ENCODE data around the gene NEURL1B. TPM values are rescaled to one million over a fixed set of nuclear protein-coding genes. Genes with fewer than 3 reads are reported as not detected.
A peak's percentile ranks its signal among the peaks of the same experiment; 100 is the strongest.

The NEURL1B gene
- total and polyA plus RNA-seq, 10 donors = 0.26 to 2.5 (median 1.2) TPM

GRCh38 chr5:172690258-172691075, 49.4 kb downstream of the NEURL1B start:
- intact Hi-C loops (cut with DNase I; ENCODE audit: low total_unique reads) = no loop called here
- H3K4me1 ChIP-seq = peaks cover 0 to 23% (median 9%) of the 10 kb centered on the region in 6 donors
- H3K36me3 ChIP-seq = no peaks in the 10 kb centered on the region
- 87 to 92% (median 91%) methylated on average over 16 to 24 of the region's 24 CpGs for WGBS, 5 donors
- peak; percentile 54 for DNase-seq
- no peak for TF ChIP-seq POLR2A (IDR thresholded peaks at IDR 0.05)
- no peak for TF ChIP-seq POLR2AphosphoS5 (IDR thresholded peaks at IDR 0.05)
- TF ChIP-seq, protein P1, sequence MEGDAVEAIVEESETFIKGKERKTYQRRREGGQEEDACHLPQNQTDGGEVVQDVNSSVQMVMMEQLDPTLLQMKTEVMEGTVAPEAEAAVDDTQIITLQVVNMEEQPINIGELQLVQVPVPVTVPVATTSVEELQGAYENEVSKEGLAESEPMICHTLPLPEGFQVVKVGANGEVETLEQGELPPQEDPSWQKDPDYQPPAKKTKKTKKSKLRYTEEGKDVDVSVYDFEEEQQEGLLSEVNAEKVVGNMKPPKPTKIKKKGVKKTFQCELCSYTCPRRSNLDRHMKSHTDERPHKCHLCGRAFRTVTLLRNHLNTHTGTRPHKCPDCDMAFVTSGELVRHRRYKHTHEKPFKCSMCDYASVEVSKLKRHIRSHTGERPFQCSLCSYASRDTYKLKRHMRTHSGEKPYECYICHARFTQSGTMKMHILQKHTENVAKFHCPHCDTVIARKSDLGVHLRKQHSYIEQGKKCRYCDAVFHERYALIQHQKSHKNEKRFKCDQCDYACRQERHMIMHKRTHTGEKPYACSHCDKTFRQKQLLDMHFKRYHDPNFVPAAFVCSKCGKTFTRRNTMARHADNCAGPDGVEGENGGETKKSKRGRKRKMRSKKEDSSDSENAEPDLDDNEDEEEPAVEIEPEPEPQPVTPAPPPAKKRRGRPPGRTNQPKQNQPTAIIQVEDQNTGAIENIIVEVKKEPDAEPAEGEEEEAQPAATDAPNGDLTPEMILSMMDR (IDR thresholded peaks at IDR 0.05 in 8 of 11, conservative IDR thresholded peaks at IDR 0.05 in 3 of 11) = no peak
- no peaks in the 10 kb centered on the region for H3K9me3 ChIP-seq
- H3K4me3 ChIP-seq = no peak overlapping the region
- no peak overlapping the region for H3K27ac ChIP-seq
- H3K27me3 ChIP-seq (replicated peaks in 1 of 7) = no peaks in the 10 kb centered on the region

- no peak for TF ChIP-seq POLR2A (IDR thresholded peaks at IDR 0.05)
- TF ChIP-seq, protein P1 (IDR thresholded peaks at IDR 0.05 in 8 of 11, conservative IDR thresholded peaks at IDR 0.05 in 3 of 11) = no peak
- TF ChIP-seq POLR2AphosphoS5 (IDR thresholded peaks at IDR 0.05) = no peak
- Histone ChIP-seq H3K36me3 (no peaks in the 10 kb centered on the region), H3K27ac (no peak overlapping the region), H3K9me3 (no peaks in the 10 kb centered on the region), H3K27me3 (replicated peaks in 1 of 7) (no peaks in the 10 kb centered on the region), H3K4me1 (peaks cover 0 to 29% (median 15%) of the 10 kb centered on the region in 6 donors), H3K4me3 (no peak overlapping the region)
- intact Hi-C loops (cut with DNase I; ENCODE audit: low total_unique reads) = no loop called here
- DNase-seq = peak; percentile 66
- 90 to 97% (median 95%) methylated on average over 6 to 7 of the region's 7 CpGs for WGBS, 5 donors
Observed at GRCh38 chr5:172691886-172692285, 50.8 kb downstream of the NEURL1B start.

- no peak for TF ChIP-seq POLR2A (IDR thresholded peaks at IDR 0.05)
- TF ChIP-seq, protein P1 (IDR thresholded peaks at IDR 0.05 in 8 of 11, conservative IDR thresholded peaks at IDR 0.05 in 3 of 11) = no peak
- TF ChIP-seq POLR2AphosphoS5 (IDR thresholded peaks at IDR 0.05) = no peak
- H3K27ac ChIP-seq = no peak overlapping the region
- H3K36me3 ChIP-seq = no peaks in the 10 kb centered on the region
- H3K4me3 ChIP-seq = no peak overlapping the region
- peaks cover under 1 to 34% (median 20%) of the 10 kb centered on the region in 6 donors for H3K4me1 ChIP-seq
- H3K9me3 ChIP-seq = no peaks in the 10 kb centered on the region
- H3K27me3 ChIP-seq (replicated peaks in 1 of 7) = no peaks in the 10 kb centered on the region
- intact Hi-C loops (cut with DNase I; ENCODE audit: low total_unique reads) = no loop called here
- 76 to 87% (median 82%) methylated on average over 5 to 6 of the region's 6 CpGs for WGBS, 5 donors
- peak; percentile 30 for DNase-seq
Observed at GRCh38 chr5:172692451-172692850, 51.4 kb downstream of the NEURL1B start.

- no peak overlapping the region for H3K4me3 ChIP-seq
- TF ChIP-seq, protein P1 (IDR thresholded peaks at IDR 0.05 in 8 of 11, conservative IDR thresholded peaks at IDR 0.05 in 3 of 11) = no peak
- TF ChIP-seq POLR2A (IDR thresholded peaks at IDR 0.05) = no peak
- TF ChIP-seq POLR2AphosphoS5 (IDR thresholded peaks at IDR 0.05) = no peak
- peaks cover 4 to 36% (median 25%) of the 10 kb centered on the region in 6 donors for H3K4me1 ChIP-seq
- no peaks in the 10 kb centered on the region for H3K27me3 ChIP-seq (replicated peaks in 1 of 7)
- intact Hi-C loops (cut with DNase I; ENCODE audit: low total_unique reads) = no loop called here
- H3K27ac ChIP-seq = peak overlapping the region in 1 of 8 donors; percentile 26
- H3K9me3 ChIP-seq = no peaks in the 10 kb centered on the region
- peak; percentile 42 for DNase-seq
- 66 to 88% (median 75%) methylated on average over 2 of the region's 2 CpGs for WGBS, 5 donors
- no peaks in the 10 kb centered on the region for H3K36me3 ChIP-seq
Observed at GRCh38 chr5:172692981-172693380, 51.9 kb downstream of the NEURL1B start.

Measured in spleen (tissue), 11 donors.